H9 (cell line): Measurements from ENCODE around the gene GCGR. TPM values are rescaled to one million over a fixed set of nuclear protein-coding genes. Genes with fewer than 3 reads are reported as not detected.

Experiments used
- DNase-seq: peaks from one replicate; pipeline ENCODE4 v3.0.0-alpha.2; 2017
- H2AFZ ChIP-seq: one replicate; pipeline ENCODE4 v1.6.1; 2013; ENCODE audit warnings: mild to moderate bottlenecking, low read length, control low read depth, moderate library complexity
- H2AK5ac ChIP-seq: 2 replicates; pipeline ENCODE4 v1.6.1; 2013; ENCODE audit warnings: low read length, control low read depth, mixed read lengths; ENCODE audit not compliant: insufficient read length
- H2BK120ac ChIP-seq: one replicate; pipeline ENCODE4 v1.6.1; 2013; ENCODE audit warnings: low read depth, mild to moderate bottlenecking, low read length, control low read depth, inconsistent platforms; ENCODE audit not compliant: poor library complexity, severe bottlenecking
- H2BK12ac ChIP-seq: 2 replicates; pipeline ENCODE4 v1.6.1; 2013; ENCODE audit warnings: low read length, control low read depth, mixed read lengths, low read depth; ENCODE audit not compliant: insufficient read length
- H2BK15ac ChIP-seq: 2 replicates; pipeline ENCODE4 v1.6.1; 2013; ENCODE audit warnings: low read depth, low read length, control low read depth
- H2BK20ac ChIP-seq: one replicate; pipeline ENCODE4 v1.6.1; 2013; ENCODE audit warnings: low read depth, mild to moderate bottlenecking, low read length, control low read depth, inconsistent platforms; ENCODE audit not compliant: poor library complexity, severe bottlenecking
- H2BK5ac ChIP-seq: 2 replicates; pipeline ENCODE4 v1.6.1; 2013; ENCODE audit warnings: low read length, control low read depth, mixed read lengths; ENCODE audit not compliant: insufficient read length
- H3K14ac ChIP-seq: 2 replicates; pipeline ENCODE4 v1.6.1; 2013; ENCODE audit warnings: low read length, control low read depth; ENCODE audit not compliant: insufficient read depth
- H3K18ac ChIP-seq: 2 replicates; pipeline ENCODE4 v1.6.1; 2013; ENCODE audit warnings: low read depth, mild to moderate bottlenecking, mixed read lengths, low read length, control low read depth; ENCODE audit not compliant: insufficient read length
- H3K23ac ChIP-seq: 2 replicates; pipeline ENCODE4 v1.6.1; 2013; ENCODE audit warnings: low read length, control low read depth, mixed read lengths, low read depth; ENCODE audit not compliant: insufficient read length
- H3K23me2 ChIP-seq: 2 replicates; pipeline ENCODE4 v1.6.1; 2013; ENCODE audit warnings: low read depth, mild to moderate bottlenecking, mixed read lengths, low read length, control low read depth; ENCODE audit not compliant: insufficient read length, poor library complexity, severe bottlenecking
- H3K27ac ChIP-seq: 2 replicates; pipeline ENCODE4 v1.5.1; 2013; ENCODE audit warnings: low read length, control low read depth, mixed read lengths, low read depth; ENCODE audit not compliant: insufficient read length
- H3K27me3 ChIP-seq: 2 replicates; pipeline ENCODE4 v1.6.1; 2013; ENCODE audit warnings: low read length, control low read depth, inconsistent platforms; ENCODE audit not compliant: insufficient read depth
- H3K4ac ChIP-seq: 2 replicates; pipeline ENCODE4 v1.6.1; 2013; ENCODE audit warnings: low read depth, mild to moderate bottlenecking, control low read depth, inconsistent platforms, low read length, moderate library complexity
- H3K4me1 ChIP-seq: 2 replicates; pipeline ENCODE4 v1.6.1; 2013; ENCODE audit warnings: low read length, control low read depth, inconsistent platforms; ENCODE audit not compliant: insufficient read depth
- H3K4me2 ChIP-seq: 2 replicates; pipeline ENCODE4 v1.6.1; 2013; ENCODE audit warnings: low read length, control low read depth, mixed read lengths; ENCODE audit not compliant: insufficient read length, insufficient read depth
- H3K56ac ChIP-seq: 2 replicates; pipeline ENCODE4 v1.6.1; 2013; ENCODE audit warnings: low read depth, mild to moderate bottlenecking, mixed read lengths, low read length, control low read depth; ENCODE audit not compliant: insufficient read length
- H3K79me1 ChIP-seq: 2 replicates; pipeline ENCODE4 v1.6.1; 2013; ENCODE audit warnings: low read depth, mild to moderate bottlenecking, moderate library complexity, low read length, control low read depth, inconsistent platforms; ENCODE audit not compliant: insufficient read depth, poor library complexity, severe bottlenecking
- H3K79me2 ChIP-seq: 2 replicates; pipeline ENCODE4 v1.6.1; 2013; ENCODE audit warnings: low read length, control low read depth, inconsistent platforms; ENCODE audit not compliant: insufficient read depth
- H3K9ac ChIP-seq: 2 replicates; pipeline ENCODE4 v1.6.1; 2013; ENCODE audit warnings: low read length, control low read depth, mixed read lengths; ENCODE audit not compliant: insufficient read length; ENCODE audit errors: extremely low read depth
- H3K9me3 ChIP-seq: one replicate; pipeline ENCODE4 v1.6.1; 2013; ENCODE audit warnings: low read depth, low read length, inconsistent platforms; ENCODE audit not compliant: control insufficient read depth
- H3T11ph ChIP-seq: one replicate; pipeline ENCODE4 v1.6.1; 2013; ENCODE audit warnings: mild to moderate bottlenecking, low read length, control low read depth, inconsistent platforms
- H4K20me1 ChIP-seq: one replicate; pipeline ENCODE4 v1.6.1; 2013; ENCODE audit not compliant: control insufficient read depth, insufficient read length, insufficient read depth
- H4K5ac ChIP-seq: 2 replicates; pipeline ENCODE4 v1.6.1; 2013; ENCODE audit warnings: low read depth, mild to moderate bottlenecking, mixed read lengths, low read length, control low read depth; ENCODE audit not compliant: insufficient read length
- H4K8ac ChIP-seq: replicated peaks from 2 replicates; pipeline ENCODE4 v1.6.1; 2013; ENCODE audit warnings: low read length, control low read depth, mixed read lengths, low read depth; ENCODE audit not compliant: insufficient read length
- H4K91ac ChIP-seq: 2 replicates; pipeline ENCODE4 v1.6.1; 2013; ENCODE audit warnings: low read depth, mild to moderate bottlenecking, moderate library complexity, mixed read lengths, low read length, control low read depth; ENCODE audit not compliant: insufficient read length
- H3K27ac Mint-ChIP-seq, 3 experiments: 2 replicates in 2 of 3; 3 replicates in 1 of 3; pipeline ENCODE4 v1.8.0; 2020 to 2021; ENCODE audit warnings: mixed read lengths in 3 of 3, mild to moderate bottlenecking in 1 of 3, moderate library complexity in 1 of 3
- H3K27me3 Mint-ChIP-seq: 2 replicates; pipeline ENCODE4 v1.8.0; 2021; ENCODE audit warnings: low read depth, mild to moderate bottlenecking, moderate library complexity, mixed read lengths
- H3K36me3 Mint-ChIP-seq, 3 experiments: 2 replicates in 2 of 3; 3 replicates in 1 of 3; pipeline ENCODE4 v1.8.0; 2020 to 2021; ENCODE audit warnings: low read depth in 3 of 3, mixed read lengths in 3 of 3; ENCODE audit not compliant: insufficient read depth in 1 of 3
- H3K4me1 Mint-ChIP-seq, 2 experiments: 2 replicates each; pipeline ENCODE4 v1.8.0; 2020; ENCODE audit warnings: mixed read lengths in 2 of 2
- H3K4me3 Mint-ChIP-seq, 2 experiments: 2 replicates in 1 of 2; 3 replicates in 1 of 2; pipeline ENCODE4 v1.8.0; 2020 to 2021; ENCODE audit warnings: mild to moderate bottlenecking in 2 of 2, mixed read lengths in 2 of 2, moderate library complexity in 1 of 2
- H3K9me3 Mint-ChIP-seq, 2 experiments: 2 replicates in 1 of 2; 3 replicates in 1 of 2; pipeline ENCODE4 v1.8.0; 2020; ENCODE audit warnings: mild to moderate bottlenecking in 2 of 2, mixed read lengths in 2 of 2, moderate library complexity in 1 of 2
- CTCF ChIP-seq: fragments of 200-600 bp; sonication (generic); conservative IDR thresholded peaks from 3 replicates; pipeline ENCODE4 v1.8.0; 2021; ENCODE audit warnings: antibody characterized with exemption, mild to moderate bottlenecking
- WGBS: extraction: QIAGEN DNeasy Blood & Tissue Kit; methylation state at CpG from one replicate; pipeline ENCODE4 v1.1.7; 2013; ENCODE audit warnings: missing lambda C conversion rate, low lambda C conversion rate, mixed read lengths; ENCODE audit not compliant: insufficient read length; ENCODE audit errors: extremely low coverage; 5-methylcytosine and 5-hydroxymethylcytosine counted together
- total RNA-seq: library from RNA; stranded (reverse); gene quantifications from 2 replicates; pipeline ENCODE4 v1.2.1, GENCODE V29; 2021

Gene GCGR
- total RNA-seq, 1 experiment from 2014 or later, result 0.24 TPM

- H2BK15ac ChIP-seq, result no peak overlapping the region
- H3K4me2 ChIP-seq, result no peak overlapping the region
- no peak overlapping the region for H3K56ac ChIP-seq
- no peak overlapping the region for H3K4ac ChIP-seq
- no peaks in the 10 kb centered on the region for H3K79me1 ChIP-seq
- H3K4me1 ChIP-seq, result no peaks in the 10 kb centered on the region
- no peak overlapping the region for H3K23ac ChIP-seq
- H3K27ac ChIP-seq, result no peak overlapping the region
- no peaks in the 10 kb centered on the region for H3K23me2 ChIP-seq
- TF ChIP-seq CTCF, result no peak
- Mint-ChIP-seq H3K9me3 (peaks cover 5% of the 10 kb centered on the region in 2 experiments; a peak in 4 of 5 replicates), H3K27me3 (peaks cover 9% of the 10 kb centered on the region), H3K27ac (no peak overlapping the region; a peak in 1 of 7 replicates), H3K4me3 (no peak overlapping the region), H3K36me3 (no peaks in the 10 kb centered on the region; a peak in 1 of 7 replicates), H3K4me1 (no peaks in the 10 kb centered on the region)
- no peak overlapping the region for H4K5ac ChIP-seq
- H3K79me2 ChIP-seq, result no peaks in the 10 kb centered on the region
- H2BK20ac ChIP-seq, result no peak overlapping the region
- no peak overlapping the region for H3K9ac ChIP-seq
- no peak overlapping the region for H2BK120ac ChIP-seq
- no peak for DNase-seq
- no peak overlapping the region for H3K18ac ChIP-seq
- no peaks in the 10 kb centered on the region for H3K9me3 ChIP-seq
- H3K27me3 ChIP-seq, result no peaks in the 10 kb centered on the region
- H2BK5ac ChIP-seq, result no peak overlapping the region
- no peak overlapping the region for H4K8ac ChIP-seq
- no CpG with 5 or more reads among the region's 8 CpGs for WGBS
- no peak overlapping the region for H2AFZ ChIP-seq
- H3K14ac ChIP-seq, result no peak overlapping the region
- H4K91ac ChIP-seq, result no peak overlapping the region
- no peaks in the 10 kb centered on the region for H4K20me1 ChIP-seq
- H3T11ph ChIP-seq, result no peak overlapping the region
- no peak overlapping the region for H2AK5ac ChIP-seq
- no peak overlapping the region for H2BK12ac ChIP-seq
Observed at GRCh38 chr17:81794509-81794908, 9.4 kb upstream of the GCGR start.
